OCI-LY7 (cell line): Measurements from ENCODE around the gene RUFY3.

Experiments
- CTCF ChIP-seq: fragments of 200-600 bp; sonication (generic); conservative IDR thresholded peaks from 2 replicates; pipeline ENCODE4 v1.5.1; 2014; ENCODE audit warnings: mild to moderate bottlenecking, antibody characterized with exemption, low read length, moderate library complexity, mixed read lengths
- EZH2phosphoT487 ChIP-seq: fragments of 200-600 bp; sonication (generic); IDR thresholded peaks from 2 replicates; pipeline ENCODE4 v1.6.1; 2018; ENCODE audit warnings: low read depth, borderline replicate concordance, mild to moderate bottlenecking, mixed run types, antibody characterized with exemption, low read length, moderate library complexity, mixed read lengths

- TF ChIP-seq CTCF (no peak), EZH2phosphoT487 (no peak)
These were observed 27.5 kb downstream of the RUFY3 start for GRCh38 chr4:70749313-70749712.
